Activated CD8-positive, alpha-beta T cell treated with anti-CD3 and anti-CD28 coated beads for 36 hours (primary cell): ENCODE results near the gene MAP7D2. TPM values are rescaled to one million over a fixed set of nuclear protein-coding genes. Genes with fewer than 3 reads are reported as not detected.

Experiments used
- ATAC-seq: fragments of 200-7000 bp; cut with Tn5 transposase; one replicate; pipeline ENCODE4 v1.10.0; 2021; ENCODE audit warnings: mild to moderate bottlenecking, moderate library complexity
- CTCF ChIA-PET: fragments of 350-600 bp; sonication (Branson Sonifier 250); formaldehyde crosslinking; loops from one replicate; lab custom pipeline; 2021; ENCODE audit warnings: antibody characterized with exemption; lab: Charles Lee
- POLR2A ChIA-PET: fragments of 350-600 bp; sonication (Branson Sonifier 250); formaldehyde crosslinking; loops from one replicate; lab custom pipeline; 2021; ENCODE audit warnings: antibody characterized with exemption; lab: Charles Lee
- DNase-seq: peaks from one replicate; pipeline ENCODE4 v3.0.0-alpha.2; 2020
- H3K27ac Mint-ChIP-seq: one replicate; pipeline ENCODE4 v1.8.0; 2021; ENCODE audit warnings: mild to moderate bottlenecking, mixed read lengths
- H3K27me3 Mint-ChIP-seq: one replicate; pipeline ENCODE4 v1.8.0; 2021; ENCODE audit warnings: mixed read lengths
- H3K36me3 Mint-ChIP-seq: one replicate; pipeline ENCODE4 v1.8.0; 2021; ENCODE audit warnings: low read depth, mixed read lengths
- H3K4me1 Mint-ChIP-seq: one replicate; pipeline ENCODE4 v1.8.0; 2021; ENCODE audit warnings: low read depth, mixed read lengths
- H3K4me3 Mint-ChIP-seq: one replicate; pipeline ENCODE4 v1.8.0; 2021; ENCODE audit warnings: mild to moderate bottlenecking, moderate library complexity, mixed read lengths
- H3K9me3 Mint-ChIP-seq: one replicate; pipeline ENCODE4 v1.8.0; 2021; ENCODE audit warnings: mixed read lengths
- CTCF ChIP-seq: fragments of 200-600 bp; IDR thresholded peaks from one replicate; pipeline ENCODE4 v1.8.0; 2022; ENCODE audit warnings: antibody characterized with exemption, mild to moderate bottlenecking
- intact Hi-C: fragments of 100-400 bp; cut with micrococcal nuclease; formaldehyde crosslinking; loops from one replicate; pipeline ENCODE4 v1.10.0; 2022
- total RNA-seq, 2 experiments: library from RNA; stranded (reverse); gene quantifications; one replicate each; pipeline ENCODE4 v1.2.3, GENCODE V29; 2021

MAP7D2 gene
- total RNA-seq, 2 experiments from 2014 or later = 0.20 to 0.63 TPM

GRCh38 chrX:20053537-20053936, 63.2 kb downstream of the MAP7D2 start:
- H3K27ac Mint-ChIP-seq = no peak overlapping the region
- H3K4me3 Mint-ChIP-seq = no peak overlapping the region
- intact Hi-C loops = no loop called here
- no peak for ATAC-seq
- ChIA-PET CTCF (no interaction called here), POLR2A (interaction anchor here (0.6 kb wide), 1 partner anchor 417 kb away, joined by 3 read pairs; no protein-coding TSS in a partner anchor)
- TF ChIP-seq CTCF = no peak
- H3K27me3 Mint-ChIP-seq = no peaks in the 10 kb centered on the region
- no peak for DNase-seq
- H3K9me3 Mint-ChIP-seq = no peaks in the 10 kb centered on the region
- no peaks in the 10 kb centered on the region for H3K4me1 Mint-ChIP-seq
- no peaks in the 10 kb centered on the region for H3K36me3 Mint-ChIP-seq

- Mint-ChIP-seq H3K27me3 (no peaks in the 10 kb centered on the region), H3K36me3 (no peaks in the 10 kb centered on the region), H3K4me3 (no peak overlapping the region), H3K4me1 (no peaks in the 10 kb centered on the region), H3K9me3 (no peaks in the 10 kb centered on the region), H3K27ac (no peak overlapping the region)
- no peak for DNase-seq
- no peak for TF ChIP-seq CTCF
- ATAC-seq = no peak
- ChIA-PET CTCF (no interaction called here), POLR2A (no interaction called here)
- intact Hi-C loops = no loop called here
These were observed 69.8 kb downstream of the MAP7D2 start for GRCh38 chrX:20046864-20047263.

GRCh38 chrX:20046223-20046622, 70.5 kb downstream of the MAP7D2 start:
- Mint-ChIP-seq H3K4me3 (no peak overlapping the region), H3K4me1 (no peaks in the 10 kb centered on the region), H3K36me3 (no peaks in the 10 kb centered on the region), H3K9me3 (no peaks in the 10 kb centered on the region), H3K27me3 (no peaks in the 10 kb centered on the region), H3K27ac (no peak overlapping the region)
- no peak for TF ChIP-seq CTCF
- ATAC-seq (no peak), DNase-seq (no peak)
- intact Hi-C loops = no loop called here
- POLR2A ChIA-PET = no interaction called here
- CTCF ChIA-PET = no interaction called here

GRCh38 chrX:20042221-20042620, 74.5 kb downstream of the MAP7D2 start:
- CTCF ChIA-PET = no interaction called here
- TF ChIP-seq CTCF = no peak
- Mint-ChIP-seq H3K27me3 (no peaks in the 10 kb centered on the region), H3K9me3 (no peaks in the 10 kb centered on the region), H3K4me1 (no peaks in the 10 kb centered on the region), H3K4me3 (no peak overlapping the region), H3K27ac (no peak overlapping the region), H3K36me3 (no peaks in the 10 kb centered on the region)
- POLR2A ChIA-PET = no interaction called here
- DNase-seq = no peak
- no peak for ATAC-seq
- intact Hi-C loops = no loop called here

- Mint-ChIP-seq H3K27me3 (no peaks in the 10 kb centered on the region), H3K36me3 (no peaks in the 10 kb centered on the region), H3K9me3 (no peaks in the 10 kb centered on the region), H3K27ac (no peak overlapping the region), H3K4me3 (no peak overlapping the region), H3K4me1 (no peaks in the 10 kb centered on the region)
- TF ChIP-seq CTCF = no peak
- ATAC-seq = no peak
- POLR2A ChIA-PET = no interaction called here
- CTCF ChIA-PET = interaction anchor here (1.0 kb wide), 1 partner anchor 93 kb away, joined by 3 read pairs; no protein-coding TSS in a partner anchor
- intact Hi-C loops = no loop called here
- no peak for DNase-seq
These were observed 77.7 kb downstream of the MAP7D2 start for GRCh38 chrX:20038966-20039365.
